Fibroblast of mammary gland (primary cell): Measurements from ENCODE around the gene NEXMIF.
"Not testable (repeated sequence)": the region's sequence is repeated elsewhere in the genome, so short reads cannot be mapped to it uniquely, and the experiment has no call there.

ENCODE experiments used
- DNase-seq: peaks from one replicate; pipeline ENCODE4 v3.0.0-alpha.2; 2010; ENCODE audit warnings: low read depth
- H3K4me3 ChIP-seq: 2 replicates; pipeline ENCODE4 v1.5.1; 2011; ENCODE audit warnings: low read depth, mild to moderate bottlenecking, low read length, moderate library complexity; ENCODE audit not compliant: control insufficient read depth
- CTCF ChIP-seq: conservative IDR thresholded peaks from 2 replicates; pipeline ENCODE4 v1.5.1; 2011; ENCODE audit warnings: low read depth, low read length, inconsistent platforms; ENCODE audit not compliant: control insufficient read depth, insufficient read depth

Gene NEXMIF

GRCh38 chrX:74865725-74866124, 59.5 kb downstream of the NEXMIF start:
- no peak for DNase-seq
- no peak for TF ChIP-seq CTCF
- H3K4me3 ChIP-seq: no peak overlapping the region

- no peak for TF ChIP-seq CTCF
- DNase-seq: no peak
- no peak overlapping the region for H3K4me3 ChIP-seq
These were observed 72.0 kb downstream of the NEXMIF start for GRCh38 chrX:74853255-74853654.

- no peak for DNase-seq
- H3K4me3 ChIP-seq: no peak overlapping the region
- no peak for TF ChIP-seq CTCF
These were observed 89.7 kb downstream of the NEXMIF start for GRCh38 chrX:74835566-74835965.

GRCh38 chrX:74819797-74820196, 105.5 kb downstream of the NEXMIF start:
- not testable (repeated sequence) for DNase-seq, H3K4me3 ChIP-seq

GRCh38 chrX:74814681-74815080, 110.6 kb downstream of the NEXMIF start:
- no peak overlapping the region for H3K4me3 ChIP-seq
- no peak for TF ChIP-seq CTCF
- DNase-seq: no peak

- no peak overlapping the region for H3K4me3 ChIP-seq
- no peak for DNase-seq
- TF ChIP-seq CTCF: no peak
These were observed 120.7 kb downstream of the NEXMIF start for GRCh38 chrX:74804574-74804973.

GRCh38 chrX:74800062-74800461, 125.2 kb downstream of the NEXMIF start:
- no peak for DNase-seq
- H3K4me3 ChIP-seq: no peak overlapping the region
- TF ChIP-seq CTCF: no peak

- no peak for TF ChIP-seq CTCF
- no peak overlapping the region for H3K4me3 ChIP-seq
- no peak for DNase-seq
These were observed 127.8 kb downstream of the NEXMIF start for GRCh38 chrX:74797338-74797887.
